Measurements from ENCODE around the gene ITGA2.
A peak's percentile ranks its signal among the peaks of the same experiment; 100 is the strongest.
"Not testable (repeated sequence)": the region's sequence is repeated elsewhere in the genome, so short reads cannot be mapped to it uniquely, and the experiment has no call there.

ITGA2 gene

DNA sequence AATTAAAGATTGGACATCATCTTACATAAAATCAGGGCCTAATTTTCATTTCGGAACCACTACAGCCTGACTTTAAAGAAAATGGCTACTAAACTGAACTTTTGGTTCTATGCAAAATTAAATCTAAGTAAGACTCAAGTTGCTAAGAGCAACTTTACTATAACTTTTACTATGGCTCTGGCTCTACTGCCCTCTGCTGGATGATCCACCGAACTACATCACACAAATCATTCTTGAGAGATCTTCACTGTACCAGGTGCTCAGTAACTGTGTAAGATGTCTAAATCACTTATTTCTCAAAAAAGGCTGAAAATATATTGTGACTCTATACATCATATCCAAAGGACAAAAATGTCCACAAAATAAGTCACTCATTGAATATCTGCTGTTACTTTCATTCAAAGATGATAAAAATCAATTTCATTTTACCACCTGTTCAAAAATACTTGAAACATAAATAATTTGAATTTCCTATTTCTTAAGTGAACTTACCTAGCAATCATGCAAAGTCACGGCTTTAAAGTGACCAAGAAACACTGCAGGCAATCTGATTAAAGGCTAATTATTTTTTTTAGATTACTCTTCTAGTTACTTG lies 106.9 kb downstream of the ITGA2 start:
- no peaks in the 10 kb centered on the region for H3K27me3 Mint-ChIP-seq
- H3K4me1 Mint-ChIP-seq, result no peaks in the 10 kb centered on the region
- DNase-seq (ENCODE audit: low spot score in 2 of 2) (peak; percentile 52 to 56), ATAC-seq (ENCODE audit: low read depth) (peak; percentile 71)
- no peak overlapping the region for H3K4me3 Mint-ChIP-seq
- peaks cover 10% of the 10 kb centered on the region for H3K36me3 Mint-ChIP-seq
- H3K27ac Mint-ChIP-seq, result no peak overlapping the region
- no peaks in the 10 kb centered on the region for H3K9me3 Mint-ChIP-seq

GRCh38 chr5:53099546-53099945 lies 110.4 kb downstream of the ITGA2 start:
- no peak for DNase-seq (ENCODE audit: low spot score in 2 of 2)
- no peaks in the 10 kb centered on the region for H3K9me3 Mint-ChIP-seq
- H3K27me3 Mint-ChIP-seq, result no peaks in the 10 kb centered on the region
- ATAC-seq (ENCODE audit: low read depth), result no peak
- peaks cover 16% of the 10 kb centered on the region for H3K36me3 Mint-ChIP-seq
- no peak overlapping the region for H3K27ac Mint-ChIP-seq
- H3K4me1 Mint-ChIP-seq, result peaks cover 7% of the 10 kb centered on the region
- no peak overlapping the region for H3K4me3 Mint-ChIP-seq

DNA sequence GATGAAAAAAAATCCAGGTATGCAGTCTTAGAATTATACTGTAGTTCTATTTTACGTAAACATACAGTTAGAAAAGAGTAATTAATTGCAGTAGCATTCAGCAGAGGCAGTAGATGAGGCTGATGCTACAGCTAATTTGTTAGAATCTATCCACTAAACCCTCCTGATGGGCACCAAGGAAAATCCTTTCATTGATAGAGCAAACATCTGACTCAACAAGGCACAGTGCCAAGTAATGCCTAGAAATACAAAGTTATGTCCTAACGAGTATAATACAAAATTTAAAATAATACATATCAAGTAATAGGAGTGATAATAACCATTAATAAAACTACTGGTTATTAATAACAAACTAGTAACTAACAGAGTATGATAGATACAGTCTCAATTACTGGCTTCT lies 111.5 kb downstream of the ITGA2 start:
- no peak overlapping the region for H3K27ac Mint-ChIP-seq
- ATAC-seq (ENCODE audit: low read depth) (no peak), DNase-seq (ENCODE audit: low spot score in 2 of 2) (no peak)
- no peak overlapping the region for H3K4me3 Mint-ChIP-seq
- peaks cover 11% of the 10 kb centered on the region for H3K4me1 Mint-ChIP-seq
- no peaks in the 10 kb centered on the region for H3K9me3 Mint-ChIP-seq
- H3K27me3 Mint-ChIP-seq, result no peaks in the 10 kb centered on the region
- H3K36me3 Mint-ChIP-seq, result peaks cover 18% of the 10 kb centered on the region

GRCh38 chr5:53105611-53106300 lies 116.6 kb downstream of the ITGA2 start:
- H3K27ac Mint-ChIP-seq, result no peak overlapping the region
- H3K9me3 Mint-ChIP-seq, result no peaks in the 10 kb centered on the region
- no peak for DNase-seq (ENCODE audit: low spot score in 2 of 2)
- H3K4me3 Mint-ChIP-seq, result no peak overlapping the region
- H3K36me3 Mint-ChIP-seq, result peaks cover 16% of the 10 kb centered on the region
- no peaks in the 10 kb centered on the region for H3K27me3 Mint-ChIP-seq
- peaks cover 31% of the 10 kb centered on the region for H3K4me1 Mint-ChIP-seq
- ATAC-seq (ENCODE audit: low read depth), result no peak

GRCh38 chr5:53109056-53109442 lies 119.9 kb downstream of the ITGA2 start:
- Mint-ChIP-seq H3K9me3 (no peaks in the 10 kb centered on the region), H3K4me1 (peaks cover 26% of the 10 kb centered on the region), H3K4me3 (peak overlapping the region; percentile 93), H3K27ac (peak overlapping the region; percentile 82), H3K27me3 (no peaks in the 10 kb centered on the region), H3K36me3 (peaks cover 9% of the 10 kb centered on the region)
- DNase-seq (ENCODE audit: low spot score in 2 of 2) (no peak), ATAC-seq (ENCODE audit: low read depth) (no peak)

- peak; percentile 86 to 88 for DNase-seq (ENCODE audit: low spot score in 2 of 2)
- Mint-ChIP-seq H3K27ac (peak within 1 kb of the TSS; percentile 82), H3K27me3 (no peaks in the 10 kb centered on the region), H3K36me3 (peaks cover 9% of the 10 kb centered on the region), H3K4me3 (peak within 1 kb of the TSS; percentile 93), H3K4me1 (peaks cover 26% of the 10 kb centered on the region), H3K9me3 (no peaks in the 10 kb centered on the region)
- peak; percentile 97 for ATAC-seq (ENCODE audit: low read depth)
Observed at GRCh38 chr5:53109443-53110127, 120.4 kb downstream of the ITGA2 start, which contains the start of gene MOCS2. Gene MOCS2, minus strand, starts transcription at chr5:53109757. Its CDS starts 2,583 bp downstream, at chr5:53107174.

DNA sequence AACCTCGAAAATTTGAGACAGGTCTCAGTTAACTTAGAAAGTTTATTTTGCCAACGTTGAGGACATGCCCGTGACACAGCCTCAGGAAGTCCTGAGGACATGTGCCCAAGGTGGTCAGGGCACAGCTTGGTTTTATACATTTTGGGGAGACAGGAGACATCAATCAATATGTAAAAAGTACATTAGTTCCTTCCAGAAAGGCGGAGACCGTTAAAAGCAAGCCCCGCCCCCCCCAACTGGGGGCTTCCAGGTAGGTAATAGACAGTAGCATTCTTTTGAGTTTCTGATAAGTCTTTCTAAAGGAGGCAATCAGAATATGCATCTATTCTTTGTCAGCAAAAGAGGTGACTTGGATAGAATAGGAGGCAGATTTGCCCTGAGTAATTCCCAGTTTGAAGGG lies 121.0 kb downstream of the ITGA2 start:
- H3K36me3 Mint-ChIP-seq, result peaks cover 7% of the 10 kb centered on the region
- ATAC-seq (ENCODE audit: low read depth) (no peak), DNase-seq (ENCODE audit: low spot score in 2 of 2) (no peak)
- H3K9me3 Mint-ChIP-seq, result no peaks in the 10 kb centered on the region
- H3K4me1 Mint-ChIP-seq, result peaks cover 25% of the 10 kb centered on the region
- H3K27ac Mint-ChIP-seq, result peak overlapping the region; percentile 82
- peak overlapping the region; percentile 93 for H3K4me3 Mint-ChIP-seq
- H3K27me3 Mint-ChIP-seq, result no peaks in the 10 kb centered on the region

DNA sequence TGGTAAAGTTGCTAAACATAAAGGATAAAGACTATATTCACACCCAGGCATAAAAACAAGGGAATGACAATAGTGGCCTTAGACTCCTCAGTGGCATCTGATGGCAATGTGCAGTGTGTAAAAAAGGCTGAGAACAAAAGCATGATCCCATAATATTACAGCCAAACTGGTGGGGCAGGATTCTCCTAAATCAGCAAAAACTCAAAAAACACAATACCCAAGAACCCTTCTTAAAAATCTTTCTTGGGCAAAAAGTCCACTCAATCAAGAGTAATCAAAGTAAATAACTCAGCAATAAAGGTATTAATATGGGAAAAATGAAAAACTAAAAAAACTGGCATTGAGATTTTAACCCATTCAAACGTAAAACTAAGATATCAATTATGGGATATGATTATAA lies 122.0 kb downstream of the ITGA2 start:
- Mint-ChIP-seq H3K36me3 (peaks cover 4% of the 10 kb centered on the region), H3K27me3 (no peaks in the 10 kb centered on the region), H3K4me1 (peaks cover 18% of the 10 kb centered on the region), H3K4me3 (no peak overlapping the region), H3K9me3 (no peaks in the 10 kb centered on the region), H3K27ac (no peak overlapping the region)
- no peak for DNase-seq (ENCODE audit: low spot score in 2 of 2)
- no peak for ATAC-seq (ENCODE audit: low read depth)

DNA sequence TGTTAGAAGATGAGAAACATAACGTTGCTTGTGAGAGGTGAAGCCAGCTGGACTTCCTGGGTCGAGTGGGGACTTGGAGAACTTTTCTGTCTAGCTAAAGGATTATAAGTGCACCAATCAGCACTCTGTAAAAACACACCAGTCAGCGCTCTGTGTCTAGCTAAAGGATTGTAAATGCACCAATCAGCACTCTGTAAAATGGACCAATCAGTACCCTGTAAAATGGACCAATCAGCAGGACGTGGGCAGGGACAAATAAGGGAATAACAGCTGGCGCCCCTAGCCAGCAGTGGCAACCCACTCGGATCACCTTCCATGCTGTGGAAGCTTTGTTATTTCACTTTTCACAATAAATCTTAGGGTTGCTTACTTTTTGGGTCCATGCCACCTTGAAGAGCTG lies 123.2 kb downstream of the ITGA2 start:
- H3K27me3 Mint-ChIP-seq, result not testable (repeated sequence)

DNA sequence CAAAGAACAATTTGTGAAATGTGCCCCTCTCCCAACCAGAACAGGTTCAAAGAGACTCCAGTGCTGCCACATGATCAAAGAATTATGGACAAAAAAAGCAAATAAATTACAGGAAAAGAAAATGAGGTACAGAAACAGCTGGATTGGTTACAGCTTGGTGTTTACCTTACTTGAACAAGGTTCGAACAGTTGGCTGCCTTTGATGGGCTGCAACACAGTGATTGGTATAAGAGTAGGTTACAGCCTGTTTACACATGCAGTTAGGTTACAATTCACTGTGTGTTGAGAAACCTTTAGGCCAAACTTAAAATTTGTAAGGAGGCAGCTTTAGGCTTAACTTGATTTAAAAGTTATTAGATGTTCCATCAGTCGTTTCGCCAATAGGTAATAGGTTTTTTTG lies 123.8 kb downstream of the ITGA2 start:
- H3K4me1 Mint-ChIP-seq, result peaks cover 10% of the 10 kb centered on the region
- peaks cover 1% of the 10 kb centered on the region for H3K36me3 Mint-ChIP-seq

More for the DNA sequence above, 123.2 kb downstream of the ITGA2 start:
- not testable (repeated sequence) for ATAC-seq (ENCODE audit: low read depth); H3K9me3 Mint-ChIP-seq; H3K27ac Mint-ChIP-seq; H3K36me3 Mint-ChIP-seq; DNase-seq (ENCODE audit: low spot score in 2 of 2); H3K4me3 Mint-ChIP-seq
- peaks cover 12% of the 10 kb centered on the region for H3K4me1 Mint-ChIP-seq

GRCh38 chr5:53113947-53114346 lies 124.8 kb downstream of the ITGA2 start:
- DNase-seq (ENCODE audit: low spot score in 2 of 2), result no peak
- Mint-ChIP-seq H3K36me3 (peaks cover 1% of the 10 kb centered on the region), H3K27ac (no peak overlapping the region), H3K4me1 (peaks cover 9% of the 10 kb centered on the region), H3K27me3 (no peaks in the 10 kb centered on the region), H3K9me3 (no peaks in the 10 kb centered on the region), H3K4me3 (no peak overlapping the region)
- ATAC-seq (ENCODE audit: low read depth), result no peak

More for the DNA sequence above, 123.8 kb downstream of the ITGA2 start:
- no peak for DNase-seq (ENCODE audit: low spot score in 2 of 2)
- Mint-ChIP-seq H3K27ac (no peak overlapping the region), H3K4me3 (no peak overlapping the region), H3K9me3 (no peaks in the 10 kb centered on the region), H3K27me3 (no peaks in the 10 kb centered on the region)
- no peak for ATAC-seq (ENCODE audit: low read depth)

DNA sequence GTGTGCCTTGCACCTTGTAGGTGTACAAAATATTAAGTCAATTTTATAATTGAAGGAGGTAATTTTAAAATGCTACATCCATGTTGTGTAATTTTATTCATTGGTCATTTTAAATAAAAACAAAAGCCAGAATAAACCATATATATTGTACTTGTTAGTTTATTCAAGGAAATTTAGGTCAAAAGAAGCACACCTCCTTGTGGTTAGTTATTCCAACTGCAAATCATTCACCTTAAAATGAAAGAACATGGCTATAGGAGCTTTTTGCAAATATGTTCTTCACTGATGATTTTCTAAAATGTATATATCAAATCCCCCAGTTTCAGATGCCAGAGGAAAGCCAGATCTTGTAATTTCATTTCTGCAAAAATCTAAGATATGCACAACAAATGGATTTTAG lies 125.8 kb downstream of the ITGA2 start:
- Mint-ChIP-seq H3K27ac (no peak overlapping the region), H3K4me3 (no peak overlapping the region), H3K9me3 (no peaks in the 10 kb centered on the region), H3K4me1 (peaks cover 7% of the 10 kb centered on the region), H3K27me3 (no peaks in the 10 kb centered on the region), H3K36me3 (peaks cover 1% of the 10 kb centered on the region)
- DNase-seq (ENCODE audit: low spot score in 2 of 2) (no peak), ATAC-seq (ENCODE audit: low read depth) (no peak)

DNA sequence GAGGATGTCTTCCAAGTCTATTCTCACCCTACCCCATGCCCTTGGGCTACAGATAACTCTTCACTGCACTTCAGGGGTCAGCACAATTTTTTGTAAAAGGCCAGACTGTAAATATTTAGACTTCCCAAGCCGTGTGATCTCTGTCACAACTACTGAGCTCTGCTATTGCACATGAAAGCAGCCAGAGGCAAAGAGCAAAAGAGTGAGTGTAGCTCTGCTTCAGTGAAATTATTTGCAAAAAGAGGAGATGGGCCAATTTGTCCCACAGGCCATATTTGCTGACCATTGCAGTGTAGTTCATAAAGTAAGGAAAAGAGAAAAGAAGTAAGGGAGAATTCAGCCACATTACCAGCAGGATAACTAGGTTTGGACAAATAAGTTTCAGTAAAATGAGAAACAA lies 127.4 kb downstream of the ITGA2 start:
- no peaks in the 10 kb centered on the region for H3K9me3 Mint-ChIP-seq
- H3K27ac Mint-ChIP-seq, result no peak overlapping the region
- H3K27me3 Mint-ChIP-seq, result peaks cover 1% of the 10 kb centered on the region
- ATAC-seq (ENCODE audit: low read depth) (no peak), DNase-seq (ENCODE audit: low spot score in 2 of 2) (no peak)
- H3K4me3 Mint-ChIP-seq, result no peak overlapping the region
- H3K4me1 Mint-ChIP-seq, result no peaks in the 10 kb centered on the region
- peaks cover 1% of the 10 kb centered on the region for H3K36me3 Mint-ChIP-seq

DNA sequence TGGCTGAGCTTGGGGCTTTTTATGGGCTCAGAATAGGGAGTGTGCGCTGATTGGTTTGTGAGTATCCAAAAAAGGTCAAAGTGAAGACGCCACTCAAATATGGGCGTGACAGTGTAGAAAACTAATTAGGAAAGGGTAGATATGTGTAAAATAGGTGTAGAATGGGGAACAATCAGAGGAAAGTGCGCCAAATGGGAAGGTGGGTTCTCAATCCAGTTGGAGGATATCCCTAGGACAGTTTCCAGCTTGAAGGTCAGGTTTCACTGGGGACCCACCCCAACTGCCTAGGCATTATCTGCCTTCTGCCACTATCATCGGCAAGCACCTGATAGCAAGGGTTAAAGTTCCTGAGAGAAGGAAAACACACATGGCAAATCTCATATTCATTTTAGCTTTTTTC lies 129.7 kb downstream of the ITGA2 start:
- DNase-seq (ENCODE audit: low spot score in 2 of 2), result no peak
- Mint-ChIP-seq H3K27ac (no peak overlapping the region), H3K4me3 (no peak overlapping the region), H3K9me3 (no peaks in the 10 kb centered on the region), H3K27me3 (peaks cover 1% of the 10 kb centered on the region), H3K4me1 (no peaks in the 10 kb centered on the region), H3K36me3 (peaks cover 1% of the 10 kb centered on the region)
- no peak for ATAC-seq (ENCODE audit: low read depth)
